DMS79 (cell line): ENCODE results near the gene CYTH1.

Source experiments
- DNase-seq: peaks from one replicate; lab custom pipeline; 2025; lab: John Stamatoyannopoulos, UW

CYTH1 gene

DNA sequence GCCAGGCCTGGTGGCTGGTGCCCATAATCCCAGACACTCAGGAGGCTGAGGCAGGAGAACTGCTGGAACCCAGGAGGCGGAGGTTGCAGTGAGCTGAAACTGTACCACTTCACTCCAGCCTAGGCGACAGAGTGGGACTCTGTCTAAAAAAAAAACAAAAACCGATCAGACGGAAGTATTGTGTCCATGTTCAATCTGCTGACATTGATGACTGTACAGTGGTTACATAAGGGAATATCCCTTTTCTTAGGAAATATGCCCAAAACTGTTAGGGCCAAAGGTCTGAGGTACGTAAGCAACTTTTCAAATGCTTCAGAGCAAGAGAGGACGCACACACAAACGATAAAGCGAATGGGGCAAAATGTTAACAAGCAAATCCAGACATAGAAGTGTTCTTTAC lies 135.0 kb downstream of the CYTH1 start:
- no peak for DNase-seq

GRCh38 chr17:78645421-78646295 lies 136.4 kb downstream of the CYTH1 start:
- no peak for DNase-seq

DNA sequence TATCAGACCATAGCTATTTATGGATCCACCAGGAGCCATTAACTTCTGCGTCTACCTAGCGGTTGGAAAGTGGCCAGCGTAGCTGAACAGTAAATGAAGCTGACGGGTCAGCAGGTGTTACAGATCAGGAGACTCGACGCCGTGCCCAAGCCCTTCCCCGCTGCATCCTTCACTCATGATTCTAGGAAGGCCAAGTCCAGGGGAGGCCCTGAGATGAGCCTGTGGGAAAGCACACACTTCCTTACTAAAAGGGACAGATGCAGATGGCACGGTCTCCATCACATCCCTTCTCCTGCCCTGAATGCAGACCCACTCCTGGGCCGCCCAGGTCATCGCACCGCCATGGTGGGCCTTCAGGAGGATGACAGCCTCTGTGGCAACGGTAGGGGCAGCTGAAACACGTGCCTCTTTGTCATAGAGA lies 137.1 kb downstream of the CYTH1 start:
- DNase-seq: no peak

DNA sequence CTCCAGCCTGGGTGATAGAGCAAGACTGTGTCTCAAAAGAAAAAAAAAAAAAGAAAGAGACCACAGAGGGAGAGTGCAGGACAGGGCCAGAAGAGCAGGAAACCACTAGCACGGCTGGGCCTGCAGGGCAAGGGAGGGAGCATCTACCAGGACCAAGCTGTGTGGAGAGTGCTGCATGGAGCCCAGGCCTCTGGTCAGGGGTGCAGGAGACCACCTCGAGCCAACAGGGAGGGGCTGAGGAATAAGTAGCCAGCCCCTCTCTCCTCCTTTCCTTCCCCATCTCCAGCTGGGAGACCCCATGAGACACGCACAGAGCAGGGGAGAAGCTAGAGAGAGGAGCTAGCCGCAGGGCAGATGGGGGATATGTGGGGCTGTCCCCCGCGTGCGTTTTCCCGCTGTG lies 137.8 kb downstream of the CYTH1 start:
- no peak for DNase-seq

- no peak for DNase-seq
These were observed 138.7 kb downstream of the CYTH1 start for GRCh38 chr17:78643326-78643725.

DNA sequence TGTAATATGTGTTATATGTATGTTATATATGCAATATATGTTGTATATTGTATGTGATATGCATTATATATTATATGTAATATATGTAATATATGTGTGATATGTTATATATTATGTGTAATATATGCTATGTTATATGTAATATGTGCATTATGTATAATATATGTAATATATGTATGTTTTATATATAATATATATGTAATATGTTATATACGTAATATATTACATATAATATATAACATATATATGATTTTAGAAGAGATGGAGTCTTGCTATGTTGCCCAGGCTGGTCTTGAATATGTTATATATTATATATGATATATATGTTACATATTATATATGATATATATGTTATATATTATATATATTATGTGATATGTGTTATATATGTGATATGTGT lies 139.4 kb downstream of the CYTH1 start:
- DNase-seq: no peak

DNA sequence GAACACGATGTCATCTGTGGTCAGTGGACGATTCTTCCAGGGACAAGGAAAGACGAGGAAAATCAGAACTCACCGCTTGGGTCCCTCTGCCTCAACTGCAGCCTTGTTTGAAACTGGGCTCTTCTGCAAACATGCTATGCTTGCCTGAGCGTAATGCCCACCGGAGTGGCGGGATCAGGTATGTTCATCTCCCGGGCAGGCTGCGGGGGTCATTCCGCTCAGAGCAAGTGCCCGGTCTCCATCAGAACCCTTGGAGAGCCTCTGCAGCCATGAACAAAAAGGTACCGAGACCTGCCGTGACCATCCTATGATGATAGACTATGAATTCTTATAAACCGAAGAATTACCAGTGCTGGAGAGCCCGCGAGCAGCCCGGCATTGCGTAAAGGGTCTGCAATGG lies 140.4 kb downstream of the CYTH1 start:
- no peak for DNase-seq

DNA sequence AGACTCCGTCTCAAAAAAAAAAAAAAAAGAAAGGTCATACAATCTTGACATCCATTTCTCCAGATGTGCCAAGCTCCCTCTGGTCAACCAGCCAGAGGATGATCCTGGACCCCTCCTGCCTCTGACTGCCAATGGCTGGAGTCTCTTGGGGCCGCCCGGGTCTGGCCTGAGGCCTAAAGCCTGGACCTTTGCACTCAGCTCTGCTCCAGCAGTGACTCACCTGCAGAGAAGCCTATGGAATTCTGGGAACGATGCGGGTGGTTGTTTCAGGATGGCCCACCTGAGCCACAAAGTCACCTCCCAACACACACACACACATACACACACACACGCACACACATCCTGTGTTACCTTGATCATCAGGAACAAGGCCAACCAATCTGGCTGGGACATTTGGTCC lies 140.8 kb downstream of the CYTH1 start:
- no peak for DNase-seq

GRCh38 chr17:78640700-78641099 lies 141.4 kb downstream of the CYTH1 start:
- no peak for DNase-seq

DNA sequence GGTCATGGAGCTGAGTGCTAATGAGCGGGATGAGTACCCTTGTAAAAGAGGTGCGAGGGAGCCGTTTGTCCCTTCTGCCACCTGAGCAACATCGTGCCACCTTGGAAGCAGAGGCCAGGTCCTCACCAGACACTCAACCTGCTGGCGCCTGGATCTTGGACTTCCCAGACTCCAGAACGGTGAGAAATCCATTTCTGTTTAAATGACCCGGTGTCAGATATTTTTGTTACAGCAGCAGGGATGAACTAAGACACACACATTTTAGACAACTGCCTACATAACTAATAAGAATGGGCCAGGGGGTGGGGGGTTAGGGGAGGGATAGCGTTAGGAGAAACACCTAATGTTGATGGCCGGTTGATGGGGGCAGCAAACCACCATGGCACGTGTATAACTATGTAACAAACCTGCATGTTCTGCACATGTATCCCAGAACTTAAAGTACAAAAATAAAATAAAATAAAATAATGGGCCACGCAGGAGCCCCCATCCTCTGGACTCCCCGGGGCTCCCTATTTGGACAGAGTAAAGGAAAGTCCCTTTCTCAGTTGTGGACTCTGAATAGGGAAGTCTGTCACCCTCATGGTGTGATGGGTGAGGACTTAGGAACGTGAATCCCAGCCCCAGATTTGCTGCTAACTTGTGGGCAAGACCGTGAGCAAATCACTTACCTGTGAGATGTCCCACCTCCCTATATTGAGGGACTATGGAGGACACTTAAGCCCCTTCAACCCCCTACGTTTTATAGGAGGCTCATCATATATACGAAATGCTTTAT lies 144.2 kb downstream of the CYTH1 start:
- no peak for DNase-seq

GRCh38 chr17:78637146-78637545 lies 144.9 kb downstream of the CYTH1 start:
- no peak for DNase-seq

DNA sequence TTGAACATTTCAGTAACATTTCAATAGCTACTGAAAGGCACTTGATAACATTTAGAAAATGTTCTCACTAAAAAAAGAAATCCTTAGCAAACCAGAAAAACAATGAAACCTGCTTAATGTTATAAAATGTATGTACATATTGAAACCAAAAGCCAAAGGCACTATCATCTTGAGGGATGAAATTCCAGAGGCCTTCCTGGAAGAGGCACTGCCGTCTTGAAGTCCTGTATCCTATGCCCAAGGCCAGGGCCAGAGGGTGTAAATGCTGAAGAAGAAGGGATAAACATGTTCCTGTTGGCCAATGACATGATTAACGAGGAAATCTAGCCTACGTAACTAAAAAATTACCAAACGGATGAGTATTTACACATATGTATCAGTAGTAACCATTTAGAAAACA lies 147.9 kb downstream of the CYTH1 start:
- DNase-seq: no peak

- no peak for DNase-seq
These were observed 152.6 kb downstream of the CYTH1 start for GRCh38 chr17:78629436-78629995.

- DNase-seq: no peak
These were observed 153.3 kb downstream of the CYTH1 start for GRCh38 chr17:78628547-78629435.

DNA sequence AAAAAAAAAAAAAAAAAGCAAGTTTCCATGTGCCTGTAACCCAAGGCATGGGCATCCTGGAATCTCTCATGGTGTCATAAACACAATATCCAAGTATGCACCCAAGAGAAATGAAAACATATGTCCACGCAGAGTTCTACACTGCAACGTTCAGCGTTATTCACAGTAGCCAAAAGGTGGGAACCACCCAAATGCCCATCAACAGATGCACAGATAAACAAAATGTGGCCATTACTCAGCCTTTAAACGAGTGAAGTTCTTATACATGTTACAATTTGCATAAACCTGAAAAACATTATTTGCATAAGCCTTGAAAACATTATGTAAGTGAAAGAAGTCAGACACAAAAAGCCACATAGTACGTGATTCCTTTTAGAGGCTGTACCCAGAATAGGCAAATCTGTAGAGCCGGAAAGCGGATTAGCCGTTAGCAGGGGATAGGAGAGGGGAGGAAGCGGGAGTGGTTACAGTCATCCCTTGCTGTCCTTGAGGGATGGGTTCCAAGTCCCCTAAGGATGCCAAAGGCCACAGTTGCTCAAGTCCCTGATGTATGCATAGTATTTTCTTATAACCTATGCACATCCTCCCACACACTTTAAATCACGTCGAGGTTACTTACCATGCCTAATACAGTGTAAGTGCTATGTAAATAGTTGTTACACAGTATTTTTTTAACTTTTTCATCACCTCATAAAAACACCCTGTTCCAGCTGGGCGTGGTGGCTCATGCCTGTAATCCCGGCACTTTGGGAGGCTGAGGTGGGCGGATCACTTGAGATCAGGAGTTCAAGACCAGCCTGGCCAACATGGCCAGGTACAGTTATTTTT lies 157.5 kb downstream of the CYTH1 start:
- DNase-seq: no peak
